Spleen (tissue), 7 donors: Measurements from ENCODE around the gene SIVA1.

Experiments
- CTCF ChIP-seq, 11 experiments: fragments of 200-600 bp in 7 of 11; fragments of 450-650 bp in 4 of 11; sonication (generic) in 4 of 11; IDR thresholded peaks in 8 of 11; conservative IDR thresholded peaks in 3 of 11; 1 replicate in 7 of 11; 2 replicates in 4 of 11; pipeline versions ENCODE4 v1.4.0 to v1.8.0; 2016 to 2021; ENCODE audit warnings: antibody characterized with exemption in 11 of 11, inconsistent platforms in 4 of 11, mild to moderate bottlenecking in 1 of 11
- POLR2A ChIP-seq, 3 donors: fragments of 450-650 bp; IDR thresholded peaks; one replicate each; pipeline ENCODE4 v1.5.1; 2017; ENCODE audit warnings: antibody characterized with exemption in 3 of 3, mild to moderate bottlenecking in 1 of 3
- POLR2AphosphoS5 ChIP-seq, 3 donors: sonication (generic); formaldehyde crosslinking; IDR thresholded peaks; one replicate each; pipeline ENCODE4 v1.5.1; 2017; ENCODE audit warnings: antibody characterized with exemption in 3 of 3
- donor health status: DM: no; HTN: no; CAD: no; lungs with moderate emphysema.
- donor health status: DM: no; HTN: no; CAD: no.
- donor health status: DM: no; HTN: no; CAD: no.

DNA sequence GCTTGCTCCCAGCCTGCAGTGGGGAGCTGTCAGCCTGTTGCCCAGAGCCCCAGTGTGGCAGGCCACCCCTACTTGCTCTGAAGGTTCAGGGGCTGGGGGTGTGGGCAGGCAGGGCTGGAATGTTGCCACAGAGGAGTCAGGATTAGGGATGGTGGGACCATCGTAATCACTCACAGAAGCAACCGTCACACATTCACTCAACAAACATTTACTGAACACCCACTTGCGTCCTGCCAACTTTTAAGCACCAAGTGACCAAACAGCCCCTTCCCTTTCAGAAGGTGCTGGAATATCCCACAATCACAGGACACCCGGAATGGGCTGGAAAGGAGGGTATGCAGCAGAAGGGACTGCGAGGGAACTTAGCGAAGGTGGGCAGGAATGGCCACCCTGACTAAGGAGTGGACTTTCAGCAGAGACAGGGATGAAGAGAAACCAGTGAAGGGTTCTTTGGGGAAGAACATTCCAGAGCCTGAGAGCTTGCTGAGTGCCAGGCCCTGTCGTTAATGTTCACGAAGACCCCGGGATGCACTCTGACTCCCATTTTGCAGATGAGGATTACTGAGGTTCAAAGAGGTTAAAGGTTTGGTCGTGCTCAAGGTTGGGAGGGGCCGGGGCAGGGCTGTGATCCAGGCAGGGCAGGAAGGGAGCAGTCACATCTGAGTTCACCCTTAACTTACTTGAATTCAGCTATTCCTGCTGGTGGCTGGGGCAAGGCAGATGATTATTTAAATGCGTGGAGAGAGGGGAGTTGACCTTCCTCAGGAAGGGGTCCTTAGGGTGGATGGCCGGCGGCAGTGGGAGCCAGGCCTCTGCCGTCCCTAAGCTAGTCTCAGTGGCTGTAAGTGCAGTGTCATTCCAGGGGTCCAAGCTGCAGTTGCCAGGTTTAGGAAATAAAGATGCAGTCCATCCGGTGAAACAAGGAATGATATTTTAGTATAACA is 45.6 kb downstream of the SIVA1 start:
- TF ChIP-seq CTCF (IDR thresholded peaks at IDR 0.05 in 8 of 11, conservative IDR thresholded peaks at IDR 0.05 in 3 of 11) = no peak
- no peak for TF ChIP-seq POLR2A (IDR thresholded peaks at IDR 0.05)
- TF ChIP-seq POLR2AphosphoS5 (IDR thresholded peaks at IDR 0.05) = no peak
